WTC11 (cell line): ENCODE results near the gene WDR19. TPM values are rescaled to one million over a fixed set of nuclear protein-coding genes. Genes with fewer than 3 reads are reported as not detected.

Experiments
- ATAC-seq: fragments of 200-7000 bp; cut with Tn5 transposase; 2 replicates; pipeline ENCODE4 v1.10.0; 2021; ENCODE audit warnings: mild to moderate bottlenecking, moderate library complexity
- CTCF ChIA-PET: fragments of 300-600 bp; sonication (Branson Sonifier 250); formaldehyde crosslinking; loops from one replicate; lab custom pipeline; 2021; ENCODE audit warnings: antibody characterized with exemption; lab: Charles Lee
- POLR2A ChIA-PET: fragments of 350-600 bp; sonication (Branson Sonifier 250); formaldehyde crosslinking; loops from one replicate; lab custom pipeline; 2021; ENCODE audit warnings: antibody characterized with exemption; lab: Charles Lee
- DNase-seq: peaks from one replicate; pipeline ENCODE4 v3.0.0; 2021; ENCODE audit warnings: low spot score
- H3K27ac Mint-ChIP-seq: 2 replicates; pipeline ENCODE4 v1.8.0; 2021; ENCODE audit warnings: mixed read lengths
- H3K27me3 Mint-ChIP-seq: 2 replicates; pipeline ENCODE4 v1.8.0; 2021; ENCODE audit warnings: low read depth, mild to moderate bottlenecking, moderate library complexity, mixed read lengths
- H3K36me3 Mint-ChIP-seq: 2 replicates; pipeline ENCODE4 v1.8.0; 2021; ENCODE audit warnings: mixed read lengths
- H3K4me1 Mint-ChIP-seq: 2 replicates; pipeline ENCODE4 v1.8.0; 2022; ENCODE audit warnings: mixed read lengths
- H3K4me3 Mint-ChIP-seq: 2 replicates; pipeline ENCODE4 v1.8.0; 2021; ENCODE audit warnings: mild to moderate bottlenecking, moderate library complexity, mixed read lengths
- H3K9me3 Mint-ChIP-seq: 2 replicates; pipeline ENCODE4 v1.8.0; 2021; ENCODE audit warnings: mixed read lengths
- CREM ChIP-seq: sonication (generic); formaldehyde crosslinking; IDR thresholded peaks from 2 replicates; pipeline ENCODE4 v1.8.1; 2022; ENCODE audit warnings: mild to moderate bottlenecking, missing genetic modification reagents, moderate library complexity
- EMX1 ChIP-seq: fragments of 250-450 bp; sonication (Bioruptor Pico); IDR thresholded peaks from 2 replicates; pipeline ENCODE4 v1.8.0; 2021; ENCODE audit warnings: mild to moderate bottlenecking
- ESRRA ChIP-seq: sonication (generic); formaldehyde crosslinking; IDR thresholded peaks from 2 replicates; pipeline ENCODE4 v1.8.1; 2022; ENCODE audit warnings: mild to moderate bottlenecking, missing genetic modification reagents, borderline replicate concordance
- FOXJ3 ChIP-seq: sonication (generic); formaldehyde crosslinking; IDR thresholded peaks from 2 replicates; pipeline ENCODE4 v1.9.0; 2021; ENCODE audit warnings: missing genetic modification reagents, mild to moderate bottlenecking, borderline replicate concordance
- FOXP1 ChIP-seq: sonication (generic); formaldehyde crosslinking; IDR thresholded peaks from 2 replicates; pipeline ENCODE4 v1.8.0; 2022; ENCODE audit warnings: missing genetic modification reagents, mild to moderate bottlenecking, moderate library complexity, borderline replicate concordance
- FOXP4 ChIP-seq: sonication (generic); formaldehyde crosslinking; IDR thresholded peaks from 2 replicates; pipeline ENCODE4 v1.8.0; 2022; ENCODE audit warnings: mild to moderate bottlenecking, missing genetic modification reagents
- GRHL2 ChIP-seq: fragments of 250-450 bp; sonication (Bioruptor Pico); IDR thresholded peaks from 2 replicates; pipeline ENCODE4 v1.8.0; 2022; ENCODE audit warnings: mild to moderate bottlenecking, moderate library complexity; ENCODE audit not compliant: insufficient replicate concordance, severe bottlenecking
- GTF2I ChIP-seq: fragments of 250-450 bp; sonication (Bioruptor Pico); conservative IDR thresholded peaks from 2 replicates; pipeline ENCODE4 v1.4.0; 2021; ENCODE audit warnings: mild to moderate bottlenecking
- IRF1 ChIP-seq: sonication (generic); formaldehyde crosslinking; IDR thresholded peaks from 2 replicates; pipeline ENCODE4 v1.8.0; 2023; ENCODE audit warnings: missing genetic modification reagents
- JAZF1 ChIP-seq: fragments of 250-450 bp; sonication (Bioruptor Pico); IDR thresholded peaks from 2 replicates; pipeline ENCODE4 v1.9.0; 2021; ENCODE audit warnings: moderate library complexity, mild to moderate bottlenecking, inconsistent platforms
- KAT7 ChIP-seq: sonication (generic); formaldehyde crosslinking; IDR thresholded peaks from 2 replicates; pipeline ENCODE4 v1.8.1; 2023; ENCODE audit warnings: missing genetic modification reagents, mild to moderate bottlenecking, borderline replicate concordance
- MYBL2 ChIP-seq: sonication (generic); formaldehyde crosslinking; IDR thresholded peaks from 2 replicates; pipeline ENCODE4 v1.8.1; 2023; ENCODE audit warnings: mild to moderate bottlenecking, moderate library complexity, missing genetic modification reagents
- NFATC4 ChIP-seq: fragments of 250-450 bp; sonication (Bioruptor Pico); IDR thresholded peaks from 2 replicates; pipeline ENCODE4 v1.9.0; 2021; ENCODE audit warnings: mild to moderate bottlenecking
- NFYB ChIP-seq: sonication (generic); formaldehyde crosslinking; conservative IDR thresholded peaks from 2 replicates; pipeline ENCODE4 v1.8.0; 2022; ENCODE audit warnings: low read depth, missing genetic modification reagents
- OVOL2 ChIP-seq: fragments of 250-450 bp; sonication (Bioruptor Pico); IDR thresholded peaks from 2 replicates; pipeline ENCODE4 v1.9.0; 2021; ENCODE audit warnings: mild to moderate bottlenecking, borderline replicate concordance
- RELA ChIP-seq: sonication (generic); formaldehyde crosslinking; IDR thresholded peaks from 2 replicates; pipeline ENCODE4 v1.8.1; 2022; ENCODE audit warnings: missing genetic modification reagents, mild to moderate bottlenecking, borderline replicate concordance
- RORB ChIP-seq: fragments of 250-450 bp; sonication (Bioruptor Pico); IDR thresholded peaks from 2 replicates; pipeline ENCODE4 v1.9.0; 2021; ENCODE audit warnings: mild to moderate bottlenecking
- TEAD1 ChIP-seq: sonication (generic); formaldehyde crosslinking; IDR thresholded peaks from 2 replicates; pipeline ENCODE4 v1.8.0; 2022; ENCODE audit warnings: mild to moderate bottlenecking, missing genetic modification reagents
- TEAD4 ChIP-seq: sonication (generic); formaldehyde crosslinking; IDR thresholded peaks from 2 replicates; pipeline ENCODE4 v1.8.0; 2022; ENCODE audit warnings: mild to moderate bottlenecking, missing genetic modification reagents
- ZBTB21 ChIP-seq: sonication (generic); formaldehyde crosslinking; IDR thresholded peaks from 2 replicates; pipeline ENCODE4 v1.8.1; 2023; ENCODE audit warnings: mild to moderate bottlenecking, missing genetic modification reagents, borderline replicate concordance
- ZNF423 ChIP-seq: fragments of 250-450 bp; sonication (Bioruptor Pico); IDR thresholded peaks from 2 replicates; pipeline ENCODE4 v2.1.2; 2022; ENCODE audit warnings: mild to moderate bottlenecking, moderate library complexity
- total RNA-seq: library from RNA; stranded (reverse); gene quantifications from 3 replicates; pipeline ENCODE4 v1.2.3, GENCODE V29; 2021
- TF ChIP-seq, protein P1 (sequence below): sonication (generic); formaldehyde crosslinking; IDR thresholded peaks from 2 replicates; pipeline ENCODE4 v1.8.1; 2022; ENCODE audit warnings: mild to moderate bottlenecking, missing genetic modification reagents, moderate library complexity, borderline replicate concordance
- TF ChIP-seq, protein P2 (sequence below): fragments of 200-600 bp; IDR thresholded peaks from 2 replicates; pipeline ENCODE4 v1.8.0; 2022; ENCODE audit warnings: antibody characterized with exemption
- TF ChIP-seq, protein P3 (sequence below): fragments of 250-450 bp; sonication (Bioruptor Pico); IDR thresholded peaks from 2 replicates; pipeline ENCODE4 v2.1.2; 2022; ENCODE audit warnings: mild to moderate bottlenecking, moderate library complexity

The WDR19 gene
- total RNA-seq, 1 experiment from 2014 or later = 23.3 TPM

DNA sequence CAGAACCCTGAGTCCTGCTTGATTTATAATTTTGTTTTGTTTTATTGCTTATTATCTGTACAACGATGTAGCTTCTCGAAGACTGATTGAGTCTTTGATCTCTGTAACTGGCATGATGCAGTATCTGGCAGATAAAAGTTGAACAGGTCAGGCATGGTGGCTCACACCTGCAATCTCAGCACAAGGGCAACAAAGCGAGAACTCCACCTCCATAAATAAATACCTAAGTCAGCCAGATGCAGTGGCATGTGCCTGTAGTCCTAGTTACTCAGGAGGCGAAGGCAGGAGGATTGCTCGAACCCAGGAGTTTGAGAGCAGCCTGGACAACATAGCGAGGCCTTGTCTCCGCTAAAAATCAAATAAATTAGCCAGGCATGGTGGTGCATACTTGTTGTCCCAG, 15.7 kb upstream of the WDR19 start:
- ChIA-PET CTCF (interaction anchor here (0.9 kb wide), 1 partner anchor 15 kb away, joined by 3 read pairs; the partner anchor contains the start of gene WDR19), POLR2A (no interaction called here)
- H3K27ac Mint-ChIP-seq = no peak overlapping the region
- ATAC-seq (no peak), DNase-seq (no peak)
- peaks cover 13% of the 10 kb centered on the region for H3K4me1 Mint-ChIP-seq
- TF ChIP-seq NFYB (CRISPR knock-in tag) (no peak), CREM (CRISPR knock-in tag) (no peak), MYBL2 (CRISPR knock-in tag) (no peak), TEAD4 (no peak), ZNF423 (no peak), OVOL2 (no peak), EMX1 (CRISPR knock-in tag) (no peak), RORB (CRISPR knock-in tag) (no peak)
- peaks cover 14% of the 10 kb centered on the region; the same call in 1 of the 2 replicates for H3K9me3 Mint-ChIP-seq
- H3K4me3 Mint-ChIP-seq = no peak overlapping the region
- peaks cover 4% of the 10 kb centered on the region; the same call in 1 of the 2 replicates for H3K36me3 Mint-ChIP-seq
- no peaks in the 10 kb centered on the region for H3K27me3 Mint-ChIP-seq

DNA sequence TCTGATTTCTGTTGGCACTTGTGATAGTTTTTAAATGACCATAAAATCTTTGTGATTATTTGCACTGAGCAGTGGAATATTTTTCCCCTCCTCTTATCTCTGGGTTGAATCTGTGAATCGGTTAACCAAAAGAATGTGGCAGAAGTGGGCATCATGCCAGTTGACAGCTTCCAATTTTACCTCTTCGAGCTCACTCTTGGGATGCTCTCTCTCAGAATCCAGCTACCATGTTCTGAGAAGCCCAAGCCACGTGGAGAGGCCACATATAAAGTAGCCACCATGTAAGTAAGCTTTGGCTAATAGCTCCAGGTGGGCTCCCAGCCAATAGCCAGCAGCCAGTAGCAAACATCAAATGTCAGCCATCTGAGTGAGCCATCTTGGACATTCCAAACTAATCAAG, 12.9 kb upstream of the WDR19 start:
- H3K9me3 Mint-ChIP-seq = peaks cover 14% of the 10 kb centered on the region; the same call in 1 of the 2 replicates
- no peak overlapping the region for H3K27ac Mint-ChIP-seq
- ATAC-seq (no peak), DNase-seq (no peak)
- H3K4me3 Mint-ChIP-seq = no peak overlapping the region
- peaks cover 13% of the 10 kb centered on the region for H3K4me1 Mint-ChIP-seq
- POLR2A ChIA-PET = no interaction called here
- TF ChIP-seq, protein P1, sequence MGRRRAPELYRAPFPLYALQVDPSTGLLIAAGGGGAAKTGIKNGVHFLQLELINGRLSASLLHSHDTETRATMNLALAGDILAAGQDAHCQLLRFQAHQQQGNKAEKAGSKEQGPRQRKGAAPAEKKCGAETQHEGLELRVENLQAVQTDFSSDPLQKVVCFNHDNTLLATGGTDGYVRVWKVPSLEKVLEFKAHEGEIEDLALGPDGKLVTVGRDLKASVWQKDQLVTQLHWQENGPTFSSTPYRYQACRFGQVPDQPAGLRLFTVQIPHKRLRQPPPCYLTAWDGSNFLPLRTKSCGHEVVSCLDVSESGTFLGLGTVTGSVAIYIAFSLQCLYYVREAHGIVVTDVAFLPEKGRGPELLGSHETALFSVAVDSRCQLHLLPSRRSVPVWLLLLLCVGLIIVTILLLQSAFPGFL = no peak
- no peak for TF ChIP-seq NFATC4 (CRISPR knock-in tag)
- CTCF ChIA-PET = interaction anchor here (0.8 kb wide), 1 partner anchor 12 kb away, joined by 3 read pairs; no protein-coding TSS in a partner anchor
- peaks cover 4% of the 10 kb centered on the region; the same call in 1 of the 2 replicates for H3K36me3 Mint-ChIP-seq
- peaks cover 1% of the 10 kb centered on the region for H3K27me3 Mint-ChIP-seq

GRCh38 chr4:39170301-39170700, 12.0 kb upstream of the WDR19 start:
- POLR2A ChIA-PET = no interaction called here
- no peak overlapping the region for H3K4me3 Mint-ChIP-seq
- CTCF ChIA-PET = no interaction called here
- ATAC-seq = no peak
- TF ChIP-seq FOXP1 = no peak
- TF ChIP-seq ESRRA = no peak
- no peak for TF ChIP-seq ZBTB21 (CRISPR knock-in tag)
- TF ChIP-seq JAZF1 = no peak
- TF ChIP-seq GTF2I (CRISPR knock-in tag) = no peak
- peaks cover 10% of the 10 kb centered on the region for H3K27me3 Mint-ChIP-seq
- H3K9me3 Mint-ChIP-seq = peaks cover 14% of the 10 kb centered on the region; the same call in 1 of the 2 replicates
- H3K36me3 Mint-ChIP-seq = peaks cover 4% of the 10 kb centered on the region; the same call in 1 of the 2 replicates
- peaks cover 13% of the 10 kb centered on the region for H3K4me1 Mint-ChIP-seq
- no peak overlapping the region for H3K27ac Mint-ChIP-seq
- DNase-seq = no peak

DNA sequence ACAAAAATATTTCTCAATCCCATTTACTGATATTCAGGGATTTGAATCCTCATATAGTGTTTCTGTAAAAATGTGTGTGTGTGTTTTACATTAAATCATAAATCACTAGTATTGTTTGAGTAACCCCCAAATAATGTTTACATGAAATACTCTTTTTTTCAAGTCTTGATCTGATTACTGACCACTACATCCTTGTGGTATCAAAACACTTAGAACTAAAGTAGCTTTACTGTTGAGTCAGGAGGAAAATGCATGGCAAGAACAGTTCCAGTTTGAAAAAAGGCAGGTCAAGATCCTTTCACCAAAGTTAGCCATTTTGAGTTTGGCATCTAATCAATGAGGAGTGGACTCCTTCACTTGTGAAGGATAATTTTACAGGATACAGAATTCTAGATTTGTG, 3.6 kb upstream of the WDR19 start:
- Mint-ChIP-seq H3K4me1 (peaks cover 7% of the 10 kb centered on the region), H3K9me3 (no peaks in the 10 kb centered on the region), H3K27me3 (peaks cover 21% of the 10 kb centered on the region), H3K27ac (no peak overlapping the region), H3K4me3 (no peak overlapping the region), H3K36me3 (no peaks in the 10 kb centered on the region)
- DNase-seq (no peak), ATAC-seq (no peak)
- CTCF ChIA-PET = no interaction called here
- POLR2A ChIA-PET = no interaction called here
- TF ChIP-seq IRF1 (no peak), FOXP4 (CRISPR knock-in tag) (no peak), KAT7 (no peak), GRHL2 (CRISPR knock-in tag) (no peak), GTF2I (CRISPR knock-in tag) (no peak), TEAD1 (CRISPR knock-in tag) (no peak), RELA (CRISPR knock-in tag) (no peak), FOXJ3 (CRISPR knock-in tag) (no peak)
- TF ChIP-seq, protein P2, sequence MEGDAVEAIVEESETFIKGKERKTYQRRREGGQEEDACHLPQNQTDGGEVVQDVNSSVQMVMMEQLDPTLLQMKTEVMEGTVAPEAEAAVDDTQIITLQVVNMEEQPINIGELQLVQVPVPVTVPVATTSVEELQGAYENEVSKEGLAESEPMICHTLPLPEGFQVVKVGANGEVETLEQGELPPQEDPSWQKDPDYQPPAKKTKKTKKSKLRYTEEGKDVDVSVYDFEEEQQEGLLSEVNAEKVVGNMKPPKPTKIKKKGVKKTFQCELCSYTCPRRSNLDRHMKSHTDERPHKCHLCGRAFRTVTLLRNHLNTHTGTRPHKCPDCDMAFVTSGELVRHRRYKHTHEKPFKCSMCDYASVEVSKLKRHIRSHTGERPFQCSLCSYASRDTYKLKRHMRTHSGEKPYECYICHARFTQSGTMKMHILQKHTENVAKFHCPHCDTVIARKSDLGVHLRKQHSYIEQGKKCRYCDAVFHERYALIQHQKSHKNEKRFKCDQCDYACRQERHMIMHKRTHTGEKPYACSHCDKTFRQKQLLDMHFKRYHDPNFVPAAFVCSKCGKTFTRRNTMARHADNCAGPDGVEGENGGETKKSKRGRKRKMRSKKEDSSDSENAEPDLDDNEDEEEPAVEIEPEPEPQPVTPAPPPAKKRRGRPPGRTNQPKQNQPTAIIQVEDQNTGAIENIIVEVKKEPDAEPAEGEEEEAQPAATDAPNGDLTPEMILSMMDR = no peak
- TF ChIP-seq, protein P3, sequence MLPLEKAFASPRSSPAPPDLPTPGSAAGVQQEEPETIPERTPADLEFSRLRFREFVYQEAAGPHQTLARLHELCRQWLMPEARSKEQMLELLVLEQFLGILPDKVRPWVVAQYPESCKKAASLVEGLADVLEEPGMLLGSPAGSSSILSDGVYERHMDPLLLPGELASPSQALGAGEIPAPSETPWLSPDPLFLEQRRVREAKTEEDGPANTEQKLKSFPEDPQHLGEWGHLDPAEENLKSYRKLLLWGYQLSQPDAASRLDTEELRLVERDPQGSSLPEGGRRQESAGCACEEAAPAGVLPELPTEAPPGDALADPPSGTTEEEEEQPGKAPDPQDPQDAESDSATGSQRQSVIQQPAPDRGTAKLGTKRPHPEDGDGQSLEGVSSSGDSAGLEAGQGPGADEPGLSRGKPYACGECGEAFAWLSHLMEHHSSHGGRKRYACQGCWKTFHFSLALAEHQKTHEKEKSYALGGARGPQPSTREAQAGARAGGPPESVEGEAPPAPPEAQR (CRISPR knock-in tag) = no peak
